Fibroblast of villous mesenchyme (primary cell): ENCODE data around the gene WDR82. TPM values are rescaled to one million over a fixed set of nuclear protein-coding genes. Genes with fewer than 3 reads are reported as not detected.
A peak's percentile ranks its signal among the peaks of the same experiment; 100 is the strongest.

Experiments used
- DNase-seq: peaks from one replicate; pipeline ENCODE4 v3.0.0-alpha.2; 2010; ENCODE audit warnings: low read depth
- H3K4me3 ChIP-seq: 2 replicates; pipeline ENCODE4 v1.5.1; 2011; ENCODE audit warnings: low read depth, mild to moderate bottlenecking, low read length
- total RNA-seq: library from RNA; depleted of rRNA; stranded (reverse); fragments of >200 nt; gene quantifications from 2 replicates; pipeline ENCODE4 v1.2.3, GENCODE V29; 2012
- TF ChIP-seq, protein P1 (sequence below): IDR thresholded peaks from 2 replicates; pipeline ENCODE4 v1.5.1; 2012; ENCODE audit warnings: low read depth, mild to moderate bottlenecking, low read length; ENCODE audit not compliant: insufficient read depth

The WDR82 gene
- total RNA-seq, 1 donor = 68.2 TPM

DNA sequence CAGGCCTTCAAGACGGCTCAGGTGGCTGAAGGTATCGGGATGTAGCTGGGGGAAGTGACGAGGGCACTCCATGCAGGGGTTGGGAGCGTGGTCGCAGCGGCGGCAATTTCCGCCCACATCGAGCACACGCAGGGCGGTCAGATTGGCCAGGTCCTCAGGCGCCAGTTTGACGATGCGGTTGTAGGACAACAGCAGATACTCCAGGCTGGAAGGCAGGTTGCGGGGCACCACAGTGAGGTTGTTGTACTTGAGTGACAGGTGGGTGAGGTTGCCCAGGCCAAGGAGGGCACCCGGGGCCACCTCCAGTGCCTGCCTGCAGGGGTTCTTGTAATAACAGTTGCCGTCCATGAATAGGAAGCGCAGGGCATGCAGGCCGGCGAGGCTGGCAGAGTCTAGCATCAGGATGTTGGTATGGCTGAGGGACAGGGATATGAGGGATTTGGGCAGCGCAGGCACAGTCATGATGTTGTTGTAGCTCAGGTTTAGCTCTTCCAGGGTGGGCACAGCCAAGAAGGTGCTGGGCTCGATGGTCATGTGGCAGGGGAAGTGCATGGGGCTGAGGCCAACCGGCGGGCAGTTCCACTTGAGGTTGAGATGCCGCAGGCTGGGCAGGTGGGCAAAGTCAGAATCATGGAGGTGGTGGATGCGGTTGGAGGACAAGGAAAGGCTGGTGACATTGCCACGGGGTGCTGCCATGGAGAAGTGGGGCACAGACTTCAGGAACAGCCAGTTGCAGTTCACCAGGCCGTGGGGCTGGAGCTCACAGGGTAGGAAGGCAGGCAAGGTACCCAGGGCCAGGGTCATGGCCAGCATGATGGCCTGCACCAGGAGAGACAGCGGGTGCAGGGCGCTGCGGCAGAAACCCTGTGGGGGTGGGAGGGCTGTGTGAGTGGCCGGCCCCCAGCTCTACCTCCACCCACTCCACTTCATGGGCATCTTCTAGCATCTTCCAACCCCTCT is 54.7 kb downstream of the WDR82 start:
- H3K4me3 ChIP-seq = no peak overlapping the region
- no peak for DNase-seq
- TF ChIP-seq, protein P1, sequence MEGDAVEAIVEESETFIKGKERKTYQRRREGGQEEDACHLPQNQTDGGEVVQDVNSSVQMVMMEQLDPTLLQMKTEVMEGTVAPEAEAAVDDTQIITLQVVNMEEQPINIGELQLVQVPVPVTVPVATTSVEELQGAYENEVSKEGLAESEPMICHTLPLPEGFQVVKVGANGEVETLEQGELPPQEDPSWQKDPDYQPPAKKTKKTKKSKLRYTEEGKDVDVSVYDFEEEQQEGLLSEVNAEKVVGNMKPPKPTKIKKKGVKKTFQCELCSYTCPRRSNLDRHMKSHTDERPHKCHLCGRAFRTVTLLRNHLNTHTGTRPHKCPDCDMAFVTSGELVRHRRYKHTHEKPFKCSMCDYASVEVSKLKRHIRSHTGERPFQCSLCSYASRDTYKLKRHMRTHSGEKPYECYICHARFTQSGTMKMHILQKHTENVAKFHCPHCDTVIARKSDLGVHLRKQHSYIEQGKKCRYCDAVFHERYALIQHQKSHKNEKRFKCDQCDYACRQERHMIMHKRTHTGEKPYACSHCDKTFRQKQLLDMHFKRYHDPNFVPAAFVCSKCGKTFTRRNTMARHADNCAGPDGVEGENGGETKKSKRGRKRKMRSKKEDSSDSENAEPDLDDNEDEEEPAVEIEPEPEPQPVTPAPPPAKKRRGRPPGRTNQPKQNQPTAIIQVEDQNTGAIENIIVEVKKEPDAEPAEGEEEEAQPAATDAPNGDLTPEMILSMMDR = no peak

DNA sequence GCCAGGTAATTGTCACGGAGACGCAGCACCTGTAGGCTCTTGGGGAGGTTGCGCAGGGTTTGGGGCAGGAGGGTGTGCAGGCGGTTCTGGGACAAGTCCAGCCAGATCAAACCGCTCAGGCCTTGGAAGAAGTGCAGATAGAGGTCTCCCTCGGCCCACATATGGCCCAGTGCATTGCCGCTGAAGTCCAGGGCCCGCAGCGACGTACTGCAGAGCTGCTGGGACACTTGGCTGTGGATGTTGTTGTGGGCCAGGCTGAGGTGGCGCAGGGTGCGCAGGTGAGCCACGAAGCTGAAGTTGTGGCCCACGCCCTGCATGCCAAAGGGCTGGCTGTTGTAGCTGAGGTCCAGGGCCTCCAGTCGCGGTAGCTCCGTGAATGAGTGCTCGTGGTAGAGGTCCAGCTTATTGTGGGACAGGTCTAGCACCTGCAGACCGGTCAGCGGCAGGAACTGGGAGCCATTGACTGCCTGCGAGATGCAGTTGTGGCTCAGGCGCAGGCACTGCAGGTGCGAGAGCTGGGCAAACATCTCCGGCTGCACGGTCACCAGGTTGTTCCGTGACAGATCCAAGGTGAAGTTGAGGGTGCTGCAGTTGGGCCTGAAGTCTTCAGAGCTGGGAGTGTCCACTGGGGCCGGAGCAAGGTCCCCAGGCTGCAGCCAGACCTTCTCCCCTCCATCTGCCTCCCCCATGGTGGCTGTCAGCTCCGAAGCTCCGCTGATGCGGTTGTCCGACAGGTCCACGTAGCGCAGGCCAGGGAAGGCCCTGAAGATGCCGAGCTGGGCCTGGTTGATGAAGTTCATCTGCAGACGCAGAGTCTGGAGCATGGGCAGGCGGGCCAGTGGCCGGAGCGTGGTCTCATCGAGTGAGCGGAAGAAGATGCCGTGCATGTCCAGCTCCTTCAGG is 55.9 kb downstream of the WDR82 start:
- DNase-seq = no peak
- TF ChIP-seq, protein P1 = no peak
- H3K4me3 ChIP-seq = no peak overlapping the region

DNA sequence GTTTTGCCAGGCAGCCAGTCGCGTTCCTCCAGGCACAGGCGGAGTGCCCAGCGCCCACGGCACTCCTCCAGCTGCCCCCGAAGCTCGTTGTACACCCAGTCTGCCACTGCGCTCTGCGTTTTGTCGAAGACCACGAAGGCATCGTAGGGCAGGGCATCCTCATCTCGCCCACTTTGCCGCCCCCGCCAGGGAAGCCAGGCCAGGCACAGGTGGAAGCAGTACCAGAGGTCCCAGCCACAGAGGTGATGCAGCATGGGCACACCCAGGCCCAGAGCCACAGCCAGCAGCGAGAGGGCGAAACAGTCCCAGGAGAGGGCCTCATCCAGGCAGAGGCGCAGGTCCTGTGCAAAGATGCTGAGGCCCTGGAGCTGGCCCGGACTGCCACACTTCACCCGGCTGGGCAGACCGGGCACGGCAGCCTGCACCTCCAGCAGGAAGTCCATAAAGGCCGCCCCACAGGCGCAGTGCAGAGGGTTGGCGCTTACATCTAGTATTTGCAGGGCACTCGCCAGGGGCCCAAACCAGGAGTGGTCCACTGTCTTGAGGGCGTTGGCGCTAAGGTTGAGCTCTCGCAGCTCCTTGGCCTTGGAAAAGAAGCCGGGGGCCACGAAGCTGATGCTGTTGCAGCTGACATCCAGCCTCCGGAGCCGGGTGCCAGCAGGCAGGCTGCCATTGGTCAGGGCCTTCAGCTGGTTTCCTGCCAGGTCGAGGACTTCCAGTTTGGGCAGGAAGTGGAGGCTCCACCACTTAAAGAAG is 56.7 kb downstream of the WDR82 start:
- TF ChIP-seq, protein P1 = no peak
- H3K4me3 ChIP-seq = no peak overlapping the region
- no peak for DNase-seq

DNA sequence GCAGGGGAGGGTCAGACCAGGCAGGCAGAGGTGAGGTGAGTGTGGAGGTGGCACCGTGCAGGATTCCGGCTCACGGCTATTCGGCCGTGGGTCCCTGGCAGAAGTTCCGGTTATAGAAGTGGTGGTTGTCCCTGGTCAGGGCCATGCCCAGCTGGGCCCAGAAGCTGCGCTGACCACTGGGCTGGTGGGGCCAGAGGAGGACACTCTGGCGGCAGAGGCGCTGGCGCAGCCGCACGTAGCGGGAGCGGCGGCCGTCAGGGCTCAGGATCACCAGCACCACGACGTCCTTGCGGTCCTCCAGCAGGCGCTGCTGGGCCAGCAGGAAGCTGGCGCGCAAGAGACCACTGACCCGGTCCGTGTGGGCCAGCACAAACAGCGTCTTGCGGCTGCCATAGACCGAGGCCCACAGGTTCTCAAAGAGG is 57.3 kb downstream of the WDR82 start:
- TF ChIP-seq, protein P1 = no peak
- no peak overlapping the region for H3K4me3 ChIP-seq
- DNase-seq = no peak

DNA sequence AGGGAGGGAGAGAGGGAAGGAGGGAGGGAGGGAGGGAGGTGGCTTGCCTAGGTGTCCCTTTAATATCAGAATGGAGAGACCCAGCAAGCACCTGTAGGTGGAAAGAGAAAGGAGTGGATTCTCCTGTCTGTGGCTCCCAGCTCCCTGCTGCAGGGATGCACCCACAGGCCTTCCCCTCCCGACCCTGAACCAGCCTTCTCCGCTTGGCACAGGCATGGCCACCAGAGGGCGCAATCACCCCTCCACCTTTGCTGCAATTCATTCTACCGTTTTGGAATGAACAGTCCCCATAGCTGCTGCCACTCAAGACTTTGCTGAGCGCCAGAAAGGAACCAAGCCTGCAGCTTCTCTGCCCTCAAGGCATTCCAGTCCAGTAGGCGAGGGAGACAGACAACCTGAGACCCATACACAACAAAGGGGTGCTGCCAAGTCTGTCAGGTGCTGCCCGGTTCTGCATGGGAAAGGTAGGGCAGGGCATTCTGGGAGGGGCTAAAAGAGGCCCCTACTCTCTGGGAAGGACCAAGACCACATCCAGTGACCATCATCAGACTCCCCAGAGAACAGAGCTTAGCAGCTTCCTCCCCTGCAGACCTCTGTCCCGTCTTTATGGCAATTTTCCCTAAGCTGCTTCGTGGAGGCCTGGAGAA is 57.9 kb downstream of the WDR82 start:
- TF ChIP-seq, protein P1 = peak; percentile 91
- no peak overlapping the region for H3K4me3 ChIP-seq
- DNase-seq = peak; percentile 67
